NCI-H2107 treated with DMSO at 0.1 percent for 48 hours (cell line): ENCODE measurements around the gene EFHD2.
"Not testable (repeated sequence)": the region's sequence is repeated elsewhere in the genome, so short reads cannot be mapped to it uniquely, and the experiment has no call there.

Source experiments
- DNase-seq: peaks from one replicate; lab custom pipeline; 2025; ENCODE audit not compliant: unreplicated experiment; lab: John Stamatoyannopoulos, UW

EFHD2 gene

GRCh38 chr1:15410884-15411245 lies 1.2 kb downstream of the EFHD2 start:
- no peak for DNase-seq

- DNase-seq: no peak
Measured at GRCh38 chr1:15411593-15412137, 2.0 kb downstream of the EFHD2 start.

GRCh38 chr1:15412175-15412800 lies 2.6 kb downstream of the EFHD2 start:
- no peak for DNase-seq

- DNase-seq: no peak
Measured at GRCh38 chr1:15412843-15413242, 3.2 kb downstream of the EFHD2 start.

- DNase-seq: no peak
Measured at GRCh38 chr1:15413563-15414444, 4.1 kb downstream of the EFHD2 start.

- DNase-seq: no peak
Measured at GRCh38 chr1:15414445-15414983, 4.8 kb downstream of the EFHD2 start.

- DNase-seq: no peak
Measured at GRCh38 chr1:15417059-15417934, 7.6 kb downstream of the EFHD2 start.

- no peak for DNase-seq
Measured at GRCh38 chr1:15418806-15419515, 9.3 kb downstream of the EFHD2 start.

GRCh38 chr1:15420853-15421465 lies 11.3 kb downstream of the EFHD2 start:
- DNase-seq: no peak

- no peak for DNase-seq
Measured at GRCh38 chr1:15422871-15423270, 13.2 kb downstream of the EFHD2 start.

GRCh38 chr1:15423355-15424077 lies 13.8 kb downstream of the EFHD2 start:
- DNase-seq: no peak

GRCh38 chr1:15424146-15424667 lies 14.5 kb downstream of the EFHD2 start:
- peak; percentile 97 for DNase-seq

GRCh38 chr1:15424981-15425380 lies 15.3 kb downstream of the EFHD2 start:
- DNase-seq: no peak

- DNase-seq: no peak
Measured at GRCh38 chr1:15425521-15425920, 15.8 kb downstream of the EFHD2 start.

- no peak for DNase-seq
Measured at GRCh38 chr1:15425958-15426357, 16.3 kb downstream of the EFHD2 start.

- DNase-seq: no peak
Measured at GRCh38 chr1:15426492-15427279, 17.0 kb downstream of the EFHD2 start.

GRCh38 chr1:15427280-15427666 lies 17.6 kb downstream of the EFHD2 start:
- no peak for DNase-seq

- DNase-seq: not testable (repeated sequence)
Measured at GRCh38 chr1:15428252-15428651, 18.6 kb downstream of the EFHD2 start.
